Transverse colon (tissue), 4 donors: ENCODE measurements around the gene FNTB. TPM values are rescaled to one million over a fixed set of nuclear protein-coding genes. Genes with fewer than 3 reads are reported as not detected.

Experiments
- DNase-seq: peaks from one replicate; pipeline ENCODE4 v3.0.0-alpha.2; 2019
- H3K27ac ChIP-seq, 4 donors: fragments of 200-600 bp; sonication (generic); 2 replicates each; pipeline ENCODE4 v1.5.1; 2016 to 2018; ENCODE audit warnings: inconsistent platforms in 4 of 4
- H3K27me3 ChIP-seq: fragments of 200-600 bp; sonication (generic); 2 replicates; pipeline ENCODE4 v1.5.1; 2017; ENCODE audit warnings: inconsistent platforms
- H3K36me3 ChIP-seq, 4 donors: fragments of 200-600 bp; sonication (generic); 2 replicates each; pipeline ENCODE4 v1.5.1; 2017 to 2019; ENCODE audit warnings: inconsistent platforms in 4 of 4
- H3K4me1 ChIP-seq, 4 donors: fragments of 200-600 bp; sonication (generic); 2 replicates each; pipeline ENCODE4 v1.5.1; 2017 to 2020; ENCODE audit warnings: inconsistent platforms in 4 of 4
- H3K4me3 ChIP-seq, 4 donors: fragments of 200-600 bp; sonication (generic); 1 replicate in 1 of 4; 2 replicates in 3 of 4; pipeline versions ENCODE4 v1.5.1 to v1.6.1; 2017 to 2019; ENCODE audit warnings: inconsistent platforms in 4 of 4
- H3K9me3 ChIP-seq, 2 donors: fragments of 200-600 bp; sonication (generic); 2 replicates each; pipeline ENCODE4 v1.5.1; 2017 to 2019; ENCODE audit warnings: inconsistent platforms in 2 of 2
- EP300 ChIP-seq: sonication (generic); formaldehyde crosslinking; IDR thresholded peaks from one replicate; pipeline ENCODE4 v1.6.1; 2017; ENCODE audit warnings: antibody characterized with exemption, low read depth
- POLR2A ChIP-seq: fragments of 450-650 bp; IDR thresholded peaks from one replicate; pipeline ENCODE4 v1.6.1; 2016; ENCODE audit warnings: antibody characterized with exemption, mild to moderate bottlenecking, moderate library complexity
- POLR2AphosphoS5 ChIP-seq, 3 donors: sonication (generic); formaldehyde crosslinking; IDR thresholded peaks; one replicate each; pipeline ENCODE4 v1.6.1; 2016; ENCODE audit warnings: antibody characterized with exemption in 3 of 3
- WGBS, 2 donors: methylation state at CpG; one replicate each; pipeline ENCODE4 v1.1.5; 2018; ENCODE audit warnings: low coverage in 1 of 2; 5-methylcytosine and 5-hydroxymethylcytosine counted together
- in situ Hi-C, 4 donors: fragments of 200-750 bp; cut with MboI; loops; one replicate each; pipeline versions ENCODE4 v1.15.0 to v1.15.1; 2017; ENCODE audit warnings: low sequenced_read_pairs in 3 of 4, low pct_ligation_motif_present in 1 of 4, low pct_unique_long_range_greater_than_20kb in 1 of 4
- intact Hi-C: fragments of 100-400 bp; cut with DNase I; formaldehyde crosslinking; loops from one replicate; pipeline ENCODE4 v1.15.1; 2023; ENCODE audit warnings: low total_unique reads
- total RNA-seq, 4 donors: library from RNA; depleted of rRNA; stranded (reverse); fragments of >200 nt; gene quantifications; one replicate each; pipeline ENCODE4 v1.1.0, GENCODE V29; 2016
- TF ChIP-seq, protein P1 (sequence below), 5 experiments: fragments of 200-600 bp in 3 of 5; fragments of 450-650 bp in 2 of 5; sonication (generic) in 3 of 5; IDR thresholded peaks; 1 replicate in 2 of 5; 2 replicates in 3 of 5; pipeline ENCODE4 v1.5.1; 2016 to 2017; ENCODE audit warnings: antibody characterized with exemption in 5 of 5, inconsistent platforms in 3 of 5, mild to moderate bottlenecking in 2 of 5, moderate library complexity in 1 of 5

The FNTB gene
- total RNA-seq, 4 donors from 2014 or later, result 6.5 to 77.2 (median 12.7) TPM

DNA sequence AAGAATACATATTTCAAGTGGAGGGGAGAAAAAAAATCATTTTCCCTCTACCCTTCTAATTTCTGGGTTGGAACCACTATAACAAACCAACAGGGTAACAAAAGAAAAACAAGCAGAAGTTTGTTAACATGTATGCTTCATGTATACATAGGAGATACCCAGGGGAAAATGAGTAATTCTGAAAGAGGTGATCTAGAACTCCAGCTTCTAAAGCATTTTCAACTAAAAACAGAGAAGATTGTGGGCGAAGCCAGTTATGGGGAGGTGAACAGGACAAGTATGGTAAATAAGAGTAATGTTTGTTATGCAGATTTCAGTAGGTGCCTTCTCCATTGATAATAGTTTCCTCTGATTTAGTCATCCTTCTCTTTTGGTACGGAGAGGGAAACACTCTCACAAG, 16.7 kb downstream of the FNTB start:
- WGBS, 2 donors, result 79 to 86% methylated on average over 2 of the region's 2 CpGs

DNA sequence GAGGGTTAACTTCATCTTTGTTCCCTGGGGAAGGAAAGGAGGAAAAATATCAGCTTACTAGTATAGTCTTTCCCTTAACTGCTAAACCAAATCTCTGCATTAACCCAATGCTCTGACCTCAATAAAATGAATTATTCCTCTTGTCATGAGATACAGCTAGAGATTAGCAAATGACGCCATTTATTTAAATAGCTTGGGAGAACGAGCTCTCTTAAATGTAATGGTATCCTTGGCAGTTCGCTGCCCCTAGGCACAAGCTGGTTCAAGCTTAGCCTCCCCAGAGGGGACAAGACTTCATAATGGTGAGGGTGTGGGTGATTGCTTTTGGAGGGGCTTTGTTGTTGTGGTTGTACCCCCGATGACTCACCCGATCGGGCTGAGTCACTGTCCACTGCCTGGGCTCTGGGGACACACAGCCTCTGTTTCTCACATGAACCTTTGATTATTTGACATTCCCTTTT, 19.6 kb downstream of the FNTB start:
- in situ Hi-C loops (no loop called here), intact Hi-C loops (no loop called here)
- no peak overlapping the region for H3K4me3 ChIP-seq
- 75 to 94% methylated on average over 3 to 6 of the region's 6 CpGs for WGBS, 2 donors
- no peaks in the 10 kb centered on the region for H3K4me1 ChIP-seq
- no peak for DNase-seq
- H3K27ac ChIP-seq, result no peak overlapping the region
- no peaks in the 10 kb centered on the region for H3K27me3 ChIP-seq
- H3K36me3 ChIP-seq, result no peaks in the 10 kb centered on the region
- H3K9me3 ChIP-seq, result no peaks in the 10 kb centered on the region
- no peak for TF ChIP-seq POLR2A
- TF ChIP-seq, protein P1, sequence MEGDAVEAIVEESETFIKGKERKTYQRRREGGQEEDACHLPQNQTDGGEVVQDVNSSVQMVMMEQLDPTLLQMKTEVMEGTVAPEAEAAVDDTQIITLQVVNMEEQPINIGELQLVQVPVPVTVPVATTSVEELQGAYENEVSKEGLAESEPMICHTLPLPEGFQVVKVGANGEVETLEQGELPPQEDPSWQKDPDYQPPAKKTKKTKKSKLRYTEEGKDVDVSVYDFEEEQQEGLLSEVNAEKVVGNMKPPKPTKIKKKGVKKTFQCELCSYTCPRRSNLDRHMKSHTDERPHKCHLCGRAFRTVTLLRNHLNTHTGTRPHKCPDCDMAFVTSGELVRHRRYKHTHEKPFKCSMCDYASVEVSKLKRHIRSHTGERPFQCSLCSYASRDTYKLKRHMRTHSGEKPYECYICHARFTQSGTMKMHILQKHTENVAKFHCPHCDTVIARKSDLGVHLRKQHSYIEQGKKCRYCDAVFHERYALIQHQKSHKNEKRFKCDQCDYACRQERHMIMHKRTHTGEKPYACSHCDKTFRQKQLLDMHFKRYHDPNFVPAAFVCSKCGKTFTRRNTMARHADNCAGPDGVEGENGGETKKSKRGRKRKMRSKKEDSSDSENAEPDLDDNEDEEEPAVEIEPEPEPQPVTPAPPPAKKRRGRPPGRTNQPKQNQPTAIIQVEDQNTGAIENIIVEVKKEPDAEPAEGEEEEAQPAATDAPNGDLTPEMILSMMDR (IDR thresholded peaks at IDR 0.05), result no peak
- TF ChIP-seq POLR2AphosphoS5 (IDR thresholded peaks at IDR 0.05), result no peak
- no peak for TF ChIP-seq EP300

More for the DNA sequence above, 16.7 kb downstream of the FNTB start:
- TF ChIP-seq EP300 (no peak), POLR2A (no peak), POLR2AphosphoS5 (IDR thresholded peaks at IDR 0.05) (no peak)
- TF ChIP-seq, protein P1 (IDR thresholded peaks at IDR 0.05), result no peak
- Histone ChIP-seq H3K9me3 (no peaks in the 10 kb centered on the region), H3K27me3 (no peaks in the 10 kb centered on the region), H3K4me3 (no peak overlapping the region), H3K27ac (no peak overlapping the region), H3K36me3 (no peaks in the 10 kb centered on the region), H3K4me1 (no peaks in the 10 kb centered on the region)
- no peak for DNase-seq
- in situ Hi-C loops, result no loop called here
- intact Hi-C loops, result no loop called here

DNA sequence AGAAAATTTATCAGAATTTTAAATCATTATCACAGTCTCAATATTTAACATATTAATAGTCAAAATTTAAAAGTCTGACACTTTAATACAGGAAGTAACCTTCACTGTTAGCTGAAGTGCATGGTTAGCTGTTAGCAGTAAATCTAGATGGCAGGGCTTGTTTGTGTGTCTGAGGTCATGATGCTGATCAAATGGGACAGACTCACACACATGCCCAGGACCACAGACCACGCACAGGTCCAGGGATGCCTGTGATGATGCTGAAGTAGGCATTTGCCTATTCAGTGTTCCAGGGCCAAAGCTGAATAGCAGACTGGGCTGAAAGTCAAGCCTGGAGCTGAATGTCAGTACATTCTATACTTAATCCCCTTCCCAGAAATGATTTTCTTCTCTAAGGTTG, 20.5 kb downstream of the FNTB start:
- Histone ChIP-seq H3K36me3 (peaks cover 0 to 7% (median 0%) of the 10 kb centered on the region in 4 donors), H3K4me1 (no peaks in the 10 kb centered on the region), H3K9me3 (no peaks in the 10 kb centered on the region), H3K4me3 (no peak overlapping the region), H3K27me3 (no peaks in the 10 kb centered on the region), H3K27ac (no peak overlapping the region)
- TF ChIP-seq, protein P1 (IDR thresholded peaks at IDR 0.05), result no peak
- no peak for TF ChIP-seq EP300
- no peak for TF ChIP-seq POLR2A
- TF ChIP-seq POLR2AphosphoS5 (IDR thresholded peaks at IDR 0.05), result no peak
- WGBS, 2 donors, result 86 to 93% methylated on average over 1 of the region's 1 CpG
- no peak for DNase-seq
- in situ Hi-C loops (no loop called here), intact Hi-C loops (no loop called here)

DNA sequence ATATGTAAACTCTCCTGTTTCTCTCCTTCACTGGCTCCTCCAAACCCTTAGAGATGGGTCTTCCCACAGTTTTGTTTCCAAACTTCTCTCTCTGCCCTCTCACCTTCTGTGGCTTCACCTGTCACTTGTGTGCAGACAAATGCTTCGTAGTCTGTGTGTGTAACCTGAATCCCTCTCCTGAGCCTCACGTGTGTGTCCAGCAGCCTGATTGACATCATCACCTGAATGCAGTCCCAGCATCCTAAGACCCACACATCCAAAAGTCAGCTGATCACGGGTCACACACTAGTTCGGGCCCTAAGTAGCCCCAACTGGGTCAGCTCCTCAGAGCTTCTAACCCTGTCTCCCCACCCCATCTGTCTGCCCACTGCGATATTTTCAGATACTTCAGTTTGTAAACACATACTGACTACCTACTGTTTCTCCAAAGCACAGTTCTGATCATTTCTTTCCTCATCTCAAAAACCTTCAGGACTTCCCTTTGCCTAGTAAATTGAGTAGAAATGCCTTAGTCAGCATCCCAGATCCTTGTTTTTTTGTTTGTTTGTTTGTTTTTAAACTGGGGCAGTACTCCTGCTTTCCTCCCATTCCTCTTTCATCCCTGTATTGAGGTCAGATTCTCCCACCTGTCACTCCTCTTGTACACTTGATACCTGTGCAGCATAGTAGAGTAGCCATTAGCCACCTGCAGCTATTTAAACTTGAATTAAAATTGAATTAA, 23.7 kb downstream of the FNTB start:
- no peaks in the 10 kb centered on the region for H3K4me1 ChIP-seq
- no peak overlapping the region for H3K4me3 ChIP-seq
- no peak overlapping the region for H3K27ac ChIP-seq
- in situ Hi-C loops, result no loop called here
- H3K36me3 ChIP-seq, result peaks cover 0 to 13% (median 0%) of the 10 kb centered on the region in 4 donors
- intact Hi-C loops, result no loop called here
- DNase-seq, result no peak
- TF ChIP-seq POLR2AphosphoS5 (IDR thresholded peaks at IDR 0.05) (no peak), POLR2A (no peak), EP300 (no peak)
- TF ChIP-seq, protein P1 (IDR thresholded peaks at IDR 0.05), result no peak
- H3K9me3 ChIP-seq, result no peaks in the 10 kb centered on the region
- H3K27me3 ChIP-seq, result no peaks in the 10 kb centered on the region
- 94 to 100% methylated on average over 5 of the region's 5 CpGs for WGBS, 2 donors
